GM19372 (cell line): ENCODE data around the gene CACNA1B.

Source experiments
- ATAC-seq: cut with Tn5 transposase; IDR thresholded peaks from one replicate; pipeline ENCODE4 v1.9.1; 2021; ENCODE audit warnings: mild to moderate bottlenecking, low read depth, moderate library complexity; ENCODE audit not compliant: unreplicated experiment

Gene CACNA1B

DNA sequence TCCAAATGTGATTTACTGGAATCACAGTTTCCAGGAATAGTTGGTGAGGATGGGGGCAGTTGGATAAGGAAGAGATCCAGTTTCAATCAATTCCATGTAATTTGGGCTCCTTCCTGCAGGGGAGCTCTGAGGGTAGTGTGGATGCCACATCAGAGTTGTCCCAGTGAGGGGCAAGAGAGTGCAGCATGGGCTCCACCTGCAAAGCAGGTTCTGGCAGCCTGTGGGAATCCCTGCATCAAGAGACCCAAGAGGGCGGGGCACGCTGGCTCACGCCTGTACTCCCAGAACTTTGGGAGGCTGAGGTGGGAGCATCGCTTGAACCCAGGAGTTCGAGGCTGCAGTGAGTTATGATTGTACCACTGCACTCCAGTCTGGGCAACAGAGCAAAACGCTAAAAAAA is 188.5 kb downstream of the CACNA1B start:
- ATAC-seq = no peak

DNA sequence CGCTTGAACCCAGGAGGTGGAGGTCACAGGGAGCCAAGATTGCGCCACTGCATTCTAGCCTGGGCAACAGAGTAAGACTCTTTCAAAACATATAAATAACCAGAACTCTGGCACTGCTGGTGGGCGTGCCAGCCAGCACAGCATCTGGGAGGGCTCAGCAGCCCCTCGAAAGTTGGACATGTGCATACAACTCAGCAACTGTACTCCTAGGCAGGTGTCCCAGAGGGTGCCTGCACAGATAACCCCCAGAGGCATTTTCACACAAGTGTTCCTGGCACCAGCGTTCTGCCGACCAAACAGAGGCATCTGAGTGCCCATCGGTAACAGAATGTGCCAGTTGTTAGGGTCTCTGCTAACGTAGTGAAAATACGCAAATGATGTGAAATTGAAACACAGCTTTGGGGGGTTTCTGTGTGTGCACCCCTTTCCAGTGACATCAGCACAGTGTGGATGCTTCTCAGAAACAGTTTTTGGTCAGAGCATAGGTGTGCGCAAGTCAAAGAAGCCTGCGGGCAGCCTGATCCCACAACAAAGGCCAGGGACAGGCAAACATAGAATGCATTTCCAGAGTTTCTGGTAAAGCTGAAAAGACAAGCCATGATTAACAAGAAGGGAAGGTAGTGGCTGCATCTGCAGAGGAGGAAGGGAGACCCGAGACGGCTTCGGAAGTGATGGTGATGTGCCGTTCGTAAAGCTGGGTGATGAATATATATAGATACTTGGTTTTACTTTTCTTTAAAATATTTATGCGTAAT is 190.2 kb downstream of the CACNA1B start:
- ATAC-seq = no peak

DNA sequence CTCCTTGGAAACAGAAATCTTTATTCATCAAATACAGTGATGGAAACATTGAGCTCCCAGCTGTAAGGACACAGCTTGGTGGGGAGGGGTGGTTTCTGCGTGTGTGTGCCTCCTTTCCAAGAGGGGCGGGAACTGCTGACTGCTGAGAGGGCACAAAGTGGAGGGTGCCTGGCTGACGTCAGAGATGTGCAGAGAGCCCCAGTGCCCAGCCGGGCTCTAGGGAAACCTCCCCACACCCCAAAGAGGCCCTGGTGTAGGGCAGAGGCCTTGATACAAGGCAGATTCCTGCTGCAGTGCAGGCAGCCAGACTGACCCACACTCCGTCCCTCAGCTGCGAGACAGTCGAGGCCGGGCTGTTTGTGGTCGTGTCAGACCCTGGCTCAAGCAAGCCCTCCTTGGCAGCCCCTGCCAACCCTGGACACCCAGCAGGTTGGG is 191.0 kb downstream of the CACNA1B start:
- no peak for ATAC-seq

DNA sequence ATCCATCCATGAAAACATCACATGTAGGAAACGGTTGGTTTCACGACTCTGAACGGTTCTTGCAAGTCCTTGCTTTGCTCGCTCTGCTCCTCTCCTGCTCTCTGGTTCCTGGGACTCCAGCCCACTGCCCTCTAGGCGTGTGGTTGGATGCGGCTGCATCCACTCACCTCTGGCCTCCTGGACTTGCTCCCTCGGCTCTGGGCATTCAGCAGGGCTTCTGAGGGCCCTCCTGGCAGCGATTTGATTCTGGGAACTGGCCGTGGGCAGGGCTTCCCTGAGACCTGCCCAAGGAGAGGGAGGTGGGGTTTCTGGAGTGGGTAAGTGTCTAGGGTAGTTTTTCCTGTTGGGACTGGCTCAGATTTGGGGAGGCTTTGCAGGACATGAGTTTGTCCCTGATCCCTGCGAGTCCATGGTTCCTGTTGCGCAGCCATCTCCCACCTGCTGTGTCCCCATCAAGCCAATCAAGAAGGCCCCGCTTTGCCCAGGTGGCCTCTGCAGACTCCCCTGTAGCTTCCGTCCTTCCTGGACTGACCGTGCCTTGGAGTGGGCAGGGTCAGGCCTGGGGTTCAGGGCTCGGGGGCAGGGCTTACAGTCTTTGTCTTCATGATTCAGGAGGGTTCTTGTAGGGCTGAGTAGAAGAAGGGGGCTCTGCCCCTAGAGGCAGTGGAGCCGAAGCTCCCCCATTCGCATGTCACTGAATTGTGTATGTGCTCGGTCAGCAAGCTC is 192.3 kb downstream of the CACNA1B start:
- ATAC-seq = no peak

DNA sequence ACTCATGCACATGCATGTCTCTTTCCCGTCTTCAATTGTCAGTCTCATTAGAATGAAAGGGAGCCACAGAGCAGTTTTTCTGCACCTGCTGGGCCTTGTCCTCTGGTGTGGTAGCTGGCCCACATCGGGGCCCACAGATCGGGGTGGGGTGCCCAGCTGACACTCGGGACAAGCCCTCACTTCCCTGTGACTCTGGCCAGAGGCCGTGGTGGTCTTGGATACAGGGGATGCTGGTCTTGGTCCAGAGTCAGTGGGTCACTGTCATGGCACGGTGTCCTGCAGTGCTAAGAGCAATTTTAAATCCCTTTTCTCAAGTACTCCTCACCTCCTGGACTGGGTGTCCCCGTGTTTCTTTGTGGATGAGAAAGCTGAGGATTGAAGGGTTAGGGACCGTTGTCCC is 193.2 kb downstream of the CACNA1B start:
- ATAC-seq = no peak

DNA sequence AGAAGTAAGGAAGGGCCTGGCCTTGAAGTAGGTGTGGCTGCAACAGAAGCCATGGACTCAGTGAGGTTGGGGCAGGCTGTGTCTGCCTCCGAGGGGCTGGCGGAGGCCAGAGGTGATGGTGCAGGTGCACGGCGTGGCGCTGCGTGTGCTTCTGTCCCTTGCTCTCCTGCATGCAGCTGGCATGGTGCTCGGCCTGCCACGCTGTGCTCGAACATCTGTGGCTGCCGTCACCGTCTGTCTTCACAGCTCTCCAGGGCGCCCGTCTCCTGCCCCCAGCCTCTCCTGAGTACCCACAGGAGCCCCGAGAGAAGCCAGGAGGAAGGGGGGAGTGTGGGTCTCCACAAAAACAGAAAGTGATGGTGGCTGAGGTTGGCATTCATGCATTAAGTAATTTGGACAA is 193.7 kb downstream of the CACNA1B start:
- ATAC-seq = no peak

DNA sequence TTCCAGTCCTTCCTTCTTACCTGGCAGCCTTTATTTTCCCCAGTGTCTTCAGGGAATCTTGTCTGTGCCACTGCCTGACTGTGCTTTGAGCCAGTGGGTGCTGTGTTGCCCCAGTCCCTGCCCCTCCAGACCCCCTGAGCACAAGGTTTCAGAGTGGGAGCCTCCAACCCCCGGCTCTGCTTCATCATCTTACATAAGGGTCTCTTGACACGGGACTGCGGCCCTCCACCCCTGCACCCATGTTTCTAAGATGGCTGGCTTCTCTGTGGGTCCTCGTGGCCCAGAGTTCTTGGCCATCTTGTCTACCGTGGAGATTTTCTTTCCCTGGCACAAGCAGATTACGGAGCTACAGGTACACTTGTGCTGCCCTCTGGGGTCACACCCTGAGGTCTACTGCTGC is 194.1 kb downstream of the CACNA1B start:
- no peak for ATAC-seq

DNA sequence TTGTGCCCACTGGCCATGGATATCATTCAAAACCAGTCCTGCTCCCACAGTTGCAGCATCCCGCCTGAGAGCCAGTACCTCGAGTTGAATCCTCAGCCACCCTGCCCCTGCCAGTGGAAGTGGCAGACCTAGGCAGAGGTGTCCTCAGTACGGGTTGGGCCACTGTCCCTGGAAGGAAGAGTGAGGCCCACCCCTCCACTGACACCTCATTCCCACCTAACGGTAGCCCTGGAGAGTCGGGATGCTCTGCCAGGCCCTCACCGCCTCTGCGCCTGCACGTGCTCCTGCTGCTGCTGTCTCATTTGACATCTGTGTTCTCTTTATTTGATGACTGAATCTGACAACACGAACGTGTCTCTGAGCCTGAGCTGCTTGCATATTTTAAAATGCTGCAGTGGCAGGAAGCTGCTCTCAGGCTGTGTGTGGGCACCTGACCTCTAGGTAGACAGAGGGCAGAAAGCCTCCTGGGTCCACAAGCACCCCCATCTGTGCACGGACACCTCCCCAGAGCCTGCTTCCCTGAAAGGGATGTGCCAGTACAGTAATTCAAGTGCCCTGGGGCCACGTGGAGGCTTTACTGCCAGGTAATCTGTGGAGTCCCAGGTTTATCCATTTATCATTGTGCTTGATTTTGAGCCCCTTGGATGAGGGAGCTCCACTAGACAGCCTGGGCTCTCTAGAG is 194.7 kb downstream of the CACNA1B start:
- no peak for ATAC-seq

DNA sequence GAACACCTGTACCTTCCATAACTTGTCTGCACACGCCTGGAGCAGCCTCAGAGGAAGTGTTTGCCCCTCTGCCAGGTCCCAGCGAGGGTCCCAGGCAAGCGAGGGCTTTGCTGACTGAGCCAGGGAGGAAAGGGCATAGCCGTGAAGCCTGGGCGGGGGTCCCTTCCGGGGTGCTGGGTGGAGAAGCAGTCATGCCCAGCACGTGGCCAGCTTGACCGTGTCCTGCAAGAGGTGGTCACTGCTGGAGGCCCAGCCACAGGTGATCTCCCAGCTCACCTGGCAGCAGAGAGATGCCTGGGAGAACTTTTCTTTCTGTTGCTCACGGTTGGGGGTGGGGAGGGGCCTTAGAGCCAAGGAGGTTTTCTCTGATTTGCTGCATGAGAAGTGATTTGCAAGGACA is 195.3 kb downstream of the CACNA1B start:
- ATAC-seq = no peak

DNA sequence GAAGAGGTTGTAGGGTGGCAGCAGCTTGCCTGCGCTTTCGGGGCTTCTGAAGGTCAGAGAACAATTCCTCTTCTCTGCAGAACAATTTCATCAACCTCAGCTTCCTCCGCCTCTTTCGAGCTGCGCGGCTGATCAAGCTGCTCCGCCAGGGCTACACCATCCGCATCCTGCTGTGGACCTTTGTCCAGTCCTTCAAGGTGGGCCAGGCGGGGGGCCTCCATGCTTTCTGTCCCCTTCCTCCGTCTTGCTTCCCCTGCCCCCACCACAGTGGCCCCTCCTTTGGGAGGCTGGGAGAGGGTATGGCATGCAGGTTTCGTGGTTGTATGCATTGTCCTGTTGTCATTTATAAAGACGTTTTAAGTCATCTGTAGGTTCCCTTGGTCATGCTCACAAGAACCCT is 195.8 kb downstream of the CACNA1B start:
- no peak for ATAC-seq

DNA sequence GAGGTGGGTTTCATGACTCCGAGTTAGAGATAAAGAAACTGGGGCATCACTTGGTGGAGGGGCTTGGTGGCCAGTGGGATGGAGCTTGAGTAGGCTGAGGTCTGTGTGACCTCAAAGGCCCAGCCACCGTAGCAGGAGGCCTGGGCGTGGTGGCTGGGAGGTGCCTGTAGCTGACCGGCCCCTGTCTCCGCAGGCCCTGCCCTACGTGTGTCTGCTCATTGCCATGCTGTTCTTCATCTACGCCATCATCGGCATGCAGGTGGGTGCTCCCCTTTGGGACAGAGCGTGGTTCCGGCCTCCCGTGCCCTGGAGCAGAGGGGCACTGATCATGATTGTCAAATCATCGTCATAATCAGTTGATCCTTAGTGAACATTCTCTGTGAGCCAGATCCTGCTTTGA is 196.2 kb downstream of the CACNA1B start:
- no peak for ATAC-seq

DNA sequence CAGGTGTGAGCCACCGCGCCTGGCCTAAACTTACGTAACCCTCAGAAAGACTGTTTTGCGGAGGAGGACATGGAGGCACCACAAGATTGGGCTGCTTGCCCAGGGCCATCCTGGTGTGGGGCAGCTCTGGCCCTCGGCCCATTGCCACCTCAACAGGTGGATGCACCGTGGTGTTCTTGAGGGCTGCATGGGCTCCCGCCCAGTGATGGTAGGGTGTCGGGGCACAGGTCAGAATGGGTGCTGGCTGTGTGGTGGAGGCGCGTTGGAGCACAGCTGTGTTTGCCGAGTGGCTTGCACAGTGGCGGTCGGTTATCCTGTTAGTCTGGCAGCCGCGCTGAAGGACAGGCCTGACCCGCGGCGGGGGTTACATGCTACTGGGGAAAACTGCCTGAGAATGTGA is 196.9 kb downstream of the CACNA1B start:
- ATAC-seq = no peak

DNA sequence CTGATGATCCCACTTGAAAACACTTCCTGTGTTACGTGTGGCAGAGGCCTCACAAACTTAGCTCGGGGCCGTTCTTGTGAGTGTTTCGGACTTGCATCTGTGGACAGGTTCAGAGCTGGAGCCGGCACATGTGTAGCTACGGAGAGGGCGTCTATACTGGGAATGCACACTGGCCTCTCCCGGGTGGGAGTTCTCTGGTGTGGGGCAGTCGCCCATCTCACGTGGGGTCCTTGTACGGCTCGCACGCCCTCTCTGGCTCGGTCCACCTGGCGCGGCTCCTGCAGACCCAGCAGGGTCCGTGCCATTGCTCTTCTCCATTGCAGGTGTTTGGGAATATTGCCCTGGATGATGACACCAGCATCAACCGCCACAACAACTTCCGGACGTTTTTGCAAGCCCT is 197.9 kb downstream of the CACNA1B start:
- no peak for ATAC-seq

DNA sequence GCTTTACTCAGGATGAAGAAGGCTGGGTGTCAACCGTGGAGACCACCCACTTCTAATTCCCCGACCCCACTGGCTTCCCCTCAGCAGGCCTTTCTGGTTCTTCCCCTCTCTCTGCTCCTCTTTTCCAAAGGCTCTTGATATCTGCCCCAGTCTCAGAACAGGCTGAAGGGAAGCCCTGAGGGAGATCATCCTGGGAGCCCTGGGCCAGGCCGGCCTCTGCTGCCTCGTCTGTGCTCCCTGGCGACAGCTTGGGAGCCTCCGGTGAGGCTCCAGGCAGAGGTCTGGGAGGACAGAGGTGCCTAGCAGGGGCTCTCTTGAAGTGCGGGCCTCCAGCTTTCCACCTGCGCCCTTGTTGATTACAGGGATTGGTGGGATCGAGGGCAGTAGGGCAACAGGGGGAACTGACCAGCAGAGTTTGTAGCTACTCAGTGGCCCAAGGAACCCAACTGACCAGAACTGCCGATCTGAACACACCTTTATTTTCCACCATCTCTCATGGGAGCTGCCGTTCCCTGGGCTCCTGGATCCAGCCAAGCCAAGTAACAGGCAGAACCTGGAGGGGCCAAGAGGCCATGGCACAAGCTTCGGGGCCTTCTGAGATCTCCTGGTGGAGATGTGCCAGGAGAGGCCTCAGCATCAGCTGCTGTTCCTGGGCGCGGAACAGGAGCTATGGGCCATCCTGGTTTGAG is 198.5 kb downstream of the CACNA1B start:
- no peak for ATAC-seq

DNA sequence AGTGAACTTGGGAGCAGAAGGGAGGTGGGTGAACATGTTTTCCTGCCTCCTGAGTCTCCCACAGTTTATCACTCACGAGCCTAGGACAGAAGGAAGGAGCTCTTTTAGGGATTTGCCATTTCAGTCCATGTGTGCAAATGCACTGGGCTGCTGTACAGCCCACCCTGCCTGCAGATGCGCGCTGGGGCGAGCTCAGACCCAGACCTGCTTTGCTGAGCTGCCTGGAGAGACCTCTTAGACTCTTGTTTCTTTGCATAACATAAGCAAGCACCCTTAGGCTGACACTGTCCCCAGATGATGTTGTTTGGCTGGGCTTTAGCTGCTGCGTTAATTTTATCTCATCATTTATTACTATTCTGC is 199.0 kb downstream of the CACNA1B start:
- no peak for ATAC-seq

DNA sequence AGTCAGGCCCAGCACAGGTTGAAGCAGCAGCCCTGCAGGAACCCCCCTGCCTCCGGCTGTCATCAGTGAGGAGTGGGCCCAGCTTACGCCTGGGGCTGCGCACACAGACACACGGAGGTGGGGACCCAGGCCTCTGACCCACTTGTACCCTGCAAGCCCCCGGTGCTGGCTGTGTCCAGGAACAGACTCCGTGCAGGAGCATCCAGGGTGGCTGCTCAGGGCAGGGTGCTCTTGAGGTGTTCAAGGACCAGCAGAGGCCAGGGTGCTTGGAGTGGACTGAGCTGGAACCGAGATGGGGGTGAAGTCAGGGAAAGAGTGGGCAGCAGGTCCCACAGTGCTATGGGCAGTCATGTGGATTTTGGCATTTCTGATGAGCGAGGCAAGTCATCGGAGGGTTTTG is 199.5 kb downstream of the CACNA1B start:
- no peak for ATAC-seq

DNA sequence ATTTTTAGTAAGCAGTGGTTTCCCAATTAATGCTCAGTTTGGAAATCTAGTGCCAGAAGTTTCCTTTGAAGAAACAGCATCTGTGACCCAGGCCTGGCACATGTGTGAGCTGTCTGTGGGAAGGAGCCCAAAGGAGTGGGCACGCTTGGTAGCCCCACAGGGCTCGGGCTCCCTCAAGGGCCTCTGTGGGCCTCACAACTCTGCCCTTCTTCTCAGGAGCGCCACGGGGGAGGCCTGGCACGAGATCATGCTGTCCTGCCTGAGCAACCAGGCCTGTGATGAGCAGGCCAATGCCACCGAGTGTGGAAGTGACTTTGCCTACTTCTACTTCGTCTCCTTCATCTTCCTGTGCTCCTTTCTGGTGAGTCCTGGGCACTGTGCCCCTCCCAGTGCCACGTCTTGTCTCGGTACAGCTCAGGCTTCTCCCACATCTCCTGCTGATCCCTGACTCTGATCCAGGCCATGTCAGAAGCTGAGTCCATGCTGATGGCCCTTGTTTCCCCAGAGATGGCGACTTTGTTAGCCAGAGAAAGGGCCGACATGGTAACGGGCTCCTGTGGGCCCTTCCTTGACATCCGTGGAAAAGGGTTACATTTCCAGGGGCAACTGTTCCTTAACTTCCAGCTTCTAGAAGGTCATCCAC is 200.4 kb downstream of the CACNA1B start:
- ATAC-seq = no peak

DNA sequence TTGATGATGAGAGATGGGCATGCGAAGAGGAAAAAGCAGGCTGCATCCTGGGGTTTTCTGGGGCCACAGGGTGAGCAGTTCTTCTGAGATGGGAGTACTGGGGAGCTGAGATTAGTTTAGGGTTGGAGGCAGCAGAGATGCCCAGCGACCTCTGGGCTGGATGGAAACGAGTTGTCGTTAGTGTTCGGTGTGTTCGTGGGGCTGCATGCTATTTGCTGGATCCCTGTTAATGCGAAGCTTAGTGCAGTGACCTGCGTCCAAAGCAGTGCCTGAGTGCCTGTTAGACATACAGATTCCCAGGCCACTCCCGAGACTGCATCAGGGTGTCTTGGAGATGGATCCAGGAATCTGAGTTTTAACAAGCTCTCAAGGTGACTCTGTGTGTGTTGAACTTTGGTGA is 201.3 kb downstream of the CACNA1B start:
- no peak for ATAC-seq

DNA sequence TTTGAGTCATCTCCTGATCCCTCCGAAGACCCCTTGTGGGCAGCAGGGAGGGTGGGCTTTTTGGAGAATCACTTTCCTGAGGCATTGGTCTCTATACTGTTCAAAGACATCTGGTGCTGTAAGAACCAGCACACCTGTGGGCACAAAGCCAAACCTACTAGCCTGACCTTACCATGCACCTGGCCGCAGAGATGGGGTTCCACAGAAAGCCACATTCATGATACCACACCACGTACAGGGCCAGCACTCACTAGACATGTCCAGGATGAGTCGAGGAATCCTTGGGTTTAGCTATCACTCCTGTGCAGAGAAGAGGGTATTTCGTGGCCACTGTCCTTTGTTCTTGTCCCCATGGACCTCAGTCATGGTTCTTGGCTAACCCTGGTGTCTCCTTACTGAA is 203.4 kb downstream of the CACNA1B start:
- no peak for ATAC-seq

DNA sequence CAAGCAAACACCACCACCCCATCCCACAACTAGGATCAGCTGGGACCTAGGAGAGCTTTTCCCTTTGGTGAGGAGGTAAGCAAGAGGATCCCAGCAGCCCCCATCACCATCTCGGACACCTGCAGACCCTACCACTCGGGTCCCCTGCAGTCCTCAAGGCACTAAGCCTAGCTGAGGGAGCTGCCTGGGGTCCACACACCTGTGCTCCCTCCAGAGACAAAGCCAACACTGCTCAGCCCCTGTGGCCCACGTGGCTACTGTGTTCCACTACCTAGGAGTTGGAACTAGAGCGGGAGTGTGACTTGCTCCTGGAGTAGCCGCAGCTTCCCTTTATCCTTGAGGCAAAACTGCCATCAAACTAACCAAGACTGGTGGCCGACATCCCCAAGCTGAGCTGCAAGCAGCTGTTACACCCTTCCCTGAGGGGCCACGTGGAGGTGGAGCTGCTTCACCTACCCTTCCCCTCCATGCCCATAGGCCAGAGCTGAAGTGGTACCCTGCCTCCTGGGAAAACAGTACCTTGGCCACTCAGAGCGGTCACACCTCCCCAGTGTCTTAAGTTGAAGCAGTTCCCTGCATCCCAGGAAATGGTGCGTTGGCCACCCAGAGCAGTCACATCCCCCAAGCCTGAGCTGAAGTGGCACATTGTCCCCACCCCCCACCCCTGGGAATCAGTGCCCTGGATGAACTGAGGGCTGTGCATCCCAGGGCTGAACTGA is 205.5 kb downstream of the CACNA1B start:
- ATAC-seq = no peak
